Measurements from ENCODE around the gene SLC15A1. TPM values are rescaled to one million over a fixed set of nuclear protein-coding genes. Genes with fewer than 3 reads are reported as not detected.

SLC15A1 gene
- total and polyA plus RNA-seq, 4 donors, result 5.8 to 19.7 (median 11.6) TPM

DNA sequence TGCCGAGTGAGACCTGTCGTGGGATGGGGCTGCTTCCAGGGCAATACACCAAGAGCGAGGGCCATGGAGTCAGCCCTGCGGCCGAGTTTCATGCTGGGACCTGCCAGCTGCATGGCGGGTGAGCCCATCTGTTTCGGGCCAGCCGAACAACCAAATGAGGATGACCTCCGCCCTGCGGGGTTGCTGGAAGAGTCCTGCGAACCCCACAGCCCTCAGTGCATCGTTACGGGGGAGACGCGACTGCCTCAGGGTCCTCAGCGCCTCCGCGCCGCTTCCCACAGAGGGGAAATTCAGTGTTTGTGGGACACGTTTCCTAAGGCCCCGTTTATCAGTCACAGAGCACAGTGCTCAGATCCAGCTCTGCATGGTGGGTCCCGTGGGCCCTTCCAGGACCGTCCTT is 22.0 kb downstream of the SLC15A1 start:
- Histone ChIP-seq H3K27ac (ENCODE audit: low read depth in 1 of 2, low read length in 2 of 2) (no peak overlapping the region), H3K4me1 (ENCODE audit: control insufficient read depth in 4 of 4, insufficient read depth in 4 of 4, low read length in 3 of 4) (no peaks in the 10 kb centered on the region), H3K9ac (ENCODE audit: low read depth in 1 of 2, low read length in 2 of 2) (no peak overlapping the region), H3K27me3 (ENCODE audit: control insufficient read depth in 4 of 4, insufficient read depth in 4 of 4, low read length in 3 of 4) (no peaks in the 10 kb centered on the region), H3K9me3 (ENCODE audit: control insufficient read depth in 4 of 4, low read length in 3 of 4) (no peaks in the 10 kb centered on the region), H3K4me3 (ENCODE audit: low read depth in 1 of 3, low read length in 3 of 3) (no peak overlapping the region), H3K36me3 (ENCODE audit: control insufficient read depth in 4 of 4, insufficient read depth in 3 of 4, low read depth in 1 of 4, low read length in 3 of 4) (peaks cover 0 to 6% (median 0%) of the 10 kb centered on the region in 4 donors)
- DNase-seq (ENCODE audit: low spot score), result no peak
- no peak for TF ChIP-seq SP1 (IDR thresholded peaks at IDR 0.05)
- TF ChIP-seq, protein P1, sequence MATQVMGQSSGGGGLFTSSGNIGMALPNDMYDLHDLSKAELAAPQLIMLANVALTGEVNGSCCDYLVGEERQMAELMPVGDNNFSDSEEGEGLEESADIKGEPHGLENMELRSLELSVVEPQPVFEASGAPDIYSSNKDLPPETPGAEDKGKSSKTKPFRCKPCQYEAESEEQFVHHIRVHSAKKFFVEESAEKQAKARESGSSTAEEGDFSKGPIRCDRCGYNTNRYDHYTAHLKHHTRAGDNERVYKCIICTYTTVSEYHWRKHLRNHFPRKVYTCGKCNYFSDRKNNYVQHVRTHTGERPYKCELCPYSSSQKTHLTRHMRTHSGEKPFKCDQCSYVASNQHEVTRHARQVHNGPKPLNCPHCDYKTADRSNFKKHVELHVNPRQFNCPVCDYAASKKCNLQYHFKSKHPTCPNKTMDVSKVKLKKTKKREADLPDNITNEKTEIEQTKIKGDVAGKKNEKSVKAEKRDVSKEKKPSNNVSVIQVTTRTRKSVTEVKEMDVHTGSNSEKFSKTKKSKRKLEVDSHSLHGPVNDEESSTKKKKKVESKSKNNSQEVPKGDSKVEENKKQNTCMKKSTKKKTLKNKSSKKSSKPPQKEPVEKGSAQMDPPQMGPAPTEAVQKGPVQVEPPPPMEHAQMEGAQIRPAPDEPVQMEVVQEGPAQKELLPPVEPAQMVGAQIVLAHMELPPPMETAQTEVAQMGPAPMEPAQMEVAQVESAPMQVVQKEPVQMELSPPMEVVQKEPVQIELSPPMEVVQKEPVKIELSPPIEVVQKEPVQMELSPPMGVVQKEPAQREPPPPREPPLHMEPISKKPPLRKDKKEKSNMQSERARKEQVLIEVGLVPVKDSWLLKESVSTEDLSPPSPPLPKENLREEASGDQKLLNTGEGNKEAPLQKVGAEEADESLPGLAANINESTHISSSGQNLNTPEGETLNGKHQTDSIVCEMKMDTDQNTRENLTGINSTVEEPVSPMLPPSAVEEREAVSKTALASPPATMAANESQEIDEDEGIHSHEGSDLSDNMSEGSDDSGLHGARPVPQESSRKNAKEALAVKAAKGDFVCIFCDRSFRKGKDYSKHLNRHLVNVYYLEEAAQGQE (IDR thresholded peaks at IDR 0.05), result no peak
- TF ChIP-seq, protein P2, sequence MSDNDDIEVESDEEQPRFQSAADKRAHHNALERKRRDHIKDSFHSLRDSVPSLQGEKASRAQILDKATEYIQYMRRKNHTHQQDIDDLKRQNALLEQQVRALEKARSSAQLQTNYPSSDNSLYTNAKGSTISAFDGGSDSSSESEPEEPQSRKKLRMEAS (IDR thresholded peaks at IDR 0.05), result no peak
- TF ChIP-seq TAF1 (conservative IDR thresholded peaks at IDR 0.05), result no peak
- no peak for TF ChIP-seq FOXA2 (IDR thresholded peaks at IDR 0.05)
- no peak for TF ChIP-seq GABPA (IDR thresholded peaks at IDR 0.05 in 1 of 2, conservative IDR thresholded peaks at IDR 0.05 in 1 of 2)
- TF ChIP-seq NR2F2 (IDR thresholded peaks at IDR 0.05), result no peak
- TF ChIP-seq, protein P3, sequence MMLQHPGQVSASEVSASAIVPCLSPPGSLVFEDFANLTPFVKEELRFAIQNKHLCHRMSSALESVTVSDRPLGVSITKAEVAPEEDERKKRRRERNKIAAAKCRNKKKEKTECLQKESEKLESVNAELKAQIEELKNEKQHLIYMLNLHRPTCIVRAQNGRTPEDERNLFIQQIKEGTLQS (IDR thresholded peaks at IDR 0.05), result no peak
- no peak for TF ChIP-seq JUND (IDR thresholded peaks at IDR 0.05)
- no peak for TF ChIP-seq FOXA1 (IDR thresholded peaks at IDR 0.05)
- TF ChIP-seq RAD21 (IDR thresholded peaks at IDR 0.05), result no peak
- TF ChIP-seq EGR1 (IDR thresholded peaks at IDR 0.05; ENCODE audit: low read depth in 2 of 2), result no peak
- no peak for TF ChIP-seq HNF4A (conservative IDR thresholded peaks at IDR 0.05)
- TF ChIP-seq, protein P4, sequence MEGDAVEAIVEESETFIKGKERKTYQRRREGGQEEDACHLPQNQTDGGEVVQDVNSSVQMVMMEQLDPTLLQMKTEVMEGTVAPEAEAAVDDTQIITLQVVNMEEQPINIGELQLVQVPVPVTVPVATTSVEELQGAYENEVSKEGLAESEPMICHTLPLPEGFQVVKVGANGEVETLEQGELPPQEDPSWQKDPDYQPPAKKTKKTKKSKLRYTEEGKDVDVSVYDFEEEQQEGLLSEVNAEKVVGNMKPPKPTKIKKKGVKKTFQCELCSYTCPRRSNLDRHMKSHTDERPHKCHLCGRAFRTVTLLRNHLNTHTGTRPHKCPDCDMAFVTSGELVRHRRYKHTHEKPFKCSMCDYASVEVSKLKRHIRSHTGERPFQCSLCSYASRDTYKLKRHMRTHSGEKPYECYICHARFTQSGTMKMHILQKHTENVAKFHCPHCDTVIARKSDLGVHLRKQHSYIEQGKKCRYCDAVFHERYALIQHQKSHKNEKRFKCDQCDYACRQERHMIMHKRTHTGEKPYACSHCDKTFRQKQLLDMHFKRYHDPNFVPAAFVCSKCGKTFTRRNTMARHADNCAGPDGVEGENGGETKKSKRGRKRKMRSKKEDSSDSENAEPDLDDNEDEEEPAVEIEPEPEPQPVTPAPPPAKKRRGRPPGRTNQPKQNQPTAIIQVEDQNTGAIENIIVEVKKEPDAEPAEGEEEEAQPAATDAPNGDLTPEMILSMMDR (IDR thresholded peaks at IDR 0.05; ENCODE audit: low read depth, low read length, missing input control), result no peak
- TF ChIP-seq, protein P5, sequence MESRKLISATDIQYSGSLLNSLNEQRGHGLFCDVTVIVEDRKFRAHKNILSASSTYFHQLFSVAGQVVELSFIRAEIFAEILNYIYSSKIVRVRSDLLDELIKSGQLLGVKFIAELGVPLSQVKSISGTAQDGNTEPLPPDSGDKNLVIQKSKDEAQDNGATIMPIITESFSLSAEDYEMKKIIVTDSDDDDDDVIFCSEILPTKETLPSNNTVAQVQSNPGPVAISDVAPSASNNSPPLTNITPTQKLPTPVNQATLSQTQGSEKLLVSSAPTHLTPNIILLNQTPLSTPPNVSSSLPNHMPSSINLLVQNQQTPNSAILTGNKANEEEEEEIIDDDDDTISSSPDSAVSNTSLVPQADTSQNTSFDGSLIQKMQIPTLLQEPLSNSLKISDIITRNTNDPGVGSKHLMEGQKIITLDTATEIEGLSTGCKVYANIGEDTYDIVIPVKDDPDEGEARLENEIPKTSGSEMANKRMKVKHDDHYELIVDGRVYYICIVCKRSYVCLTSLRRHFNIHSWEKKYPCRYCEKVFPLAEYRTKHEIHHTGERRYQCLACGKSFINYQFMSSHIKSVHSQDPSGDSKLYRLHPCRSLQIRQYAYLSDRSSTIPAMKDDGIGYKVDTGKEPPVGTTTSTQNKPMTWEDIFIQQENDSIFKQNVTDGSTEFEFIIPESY (IDR thresholded peaks at IDR 0.05), result no peak
- TF ChIP-seq YY1 (IDR thresholded peaks at IDR 0.05), result no peak
- no peak for TF ChIP-seq HNF4G (IDR thresholded peaks at IDR 0.05)
- TF ChIP-seq RXRA (IDR thresholded peaks at IDR 0.05), result no peak
- 96% methylated on average over 23 of the region's 23 CpGs for WGBS

Data from liver (tissue), 9 donors.